ENCODE measurements around the gene MAP2K3.

GRCh38 chr17:21297597-21297996 is 13.1 kb downstream of the MAP2K3 start:
- TF ChIP-seq CTCF (IDR thresholded peaks at IDR 0.05), result no peak
- TF ChIP-seq EZH2 (IDR thresholded peaks at IDR 0.05), result no peak
